Caco-2 (cell line): ENCODE measurements around the gene IZUMO1R. TPM values are rescaled to one million over a fixed set of nuclear protein-coding genes. Genes with fewer than 3 reads are reported as not detected.

Experiments used
- BruUV-seq: library from RNA; stranded (reverse); fragments of 400-500 nt; replicated peaks from 2 replicates; lab custom pipeline; 2021; lab: Mats Ljungman, UMichigan
- CTCF ChIA-PET: fragments of 300-600 bp; sonication (Branson Sonifier 250); formaldehyde crosslinking; loops from one replicate; lab custom pipeline; 2022; ENCODE audit warnings: antibody characterized with exemption; lab: Charles Lee
- POLR2A ChIA-PET: fragments of 300-600 bp; sonication (Branson Sonifier 250); formaldehyde crosslinking; loops from one replicate; lab custom pipeline; 2022; ENCODE audit warnings: antibody characterized with exemption; lab: Charles Lee
- DNase-seq, 2 experiments: peaks; one replicate each; pipeline versions ENCODE4 v3.0.0 to v3.0.0-alpha.2; 2020 to 2022
- H3K27me3 ChIP-seq: replicated peaks from 2 replicates; pipeline ENCODE4 v1.6.0; 2011; ENCODE audit warnings: low read length; ENCODE audit not compliant: control insufficient read depth, insufficient read depth
- H3K36me3 ChIP-seq: 2 replicates; pipeline ENCODE4 v1.5.1; 2011; ENCODE audit warnings: low read length; ENCODE audit not compliant: control insufficient read depth, insufficient read depth
- H3K4me1 ChIP-seq: fragments of 250-450 bp; sonication (Bioruptor Pico); 2 replicates; pipeline ENCODE4 v1.5.1; 2020; ENCODE audit warnings: mild to moderate bottlenecking
- H3K4me3 ChIP-seq: 2 replicates; pipeline ENCODE4 v1.5.1; 2011; ENCODE audit warnings: low read depth, mild to moderate bottlenecking, control low read depth, low read length
- H3K9me3 ChIP-seq: fragments of 250-450 bp; sonication (Bioruptor Pico); 2 replicates; pipeline ENCODE4 v1.5.1; 2020; ENCODE audit warnings: mild to moderate bottlenecking, moderate library complexity
- H3K27ac Mint-ChIP-seq: one replicate; pipeline ENCODE4 v1.8.0; 2022; ENCODE audit warnings: mixed read lengths; ENCODE audit not compliant: unreplicated experiment
- H3K27me3 Mint-ChIP-seq: one replicate; pipeline ENCODE4 v1.8.0; 2022; ENCODE audit warnings: mixed read lengths; ENCODE audit not compliant: insufficient read depth, unreplicated experiment
- H3K36me3 Mint-ChIP-seq: one replicate; pipeline ENCODE4 v1.8.0; 2022; ENCODE audit warnings: mild to moderate bottlenecking, mixed read lengths; ENCODE audit not compliant: insufficient read depth, unreplicated experiment
- H3K4me1 Mint-ChIP-seq: one replicate; pipeline ENCODE4 v1.8.0; 2022; ENCODE audit warnings: low read depth, mixed read lengths; ENCODE audit not compliant: unreplicated experiment
- H3K4me3 Mint-ChIP-seq: one replicate; pipeline ENCODE4 v1.8.0; 2022; ENCODE audit warnings: mild to moderate bottlenecking, moderate library complexity, mixed read lengths; ENCODE audit not compliant: unreplicated experiment
- H3K9me3 Mint-ChIP-seq: one replicate; pipeline ENCODE4 v1.8.0; 2022; ENCODE audit warnings: mixed read lengths; ENCODE audit not compliant: unreplicated experiment
- intact Hi-C: fragments of 100-400 bp; cut with micrococcal nuclease; formaldehyde crosslinking; loops from one replicate; pipeline ENCODE4 v1.10.0; 2022; ENCODE audit not compliant: unreplicated experiment
- total RNA-seq: library from RNA; stranded (reverse); gene quantifications from 2 replicates; pipeline ENCODE4 v1.2.3, GENCODE V29; 2022
- TF ChIP-seq, protein P1 (sequence below), 2 experiments: fragments of 200-600 bp in 1 of 2; IDR thresholded peaks; 1 replicate in 1 of 2; 2 replicates in 1 of 2; pipeline versions ENCODE4 v1.5.1 to v1.8.0; 2011 to 2022; ENCODE audit warnings: antibody characterized with exemption in 1 of 2, control low read depth in 1 of 2, inconsistent platforms in 1 of 2, low read depth in 1 of 2, low read length in 1 of 2, mild to moderate bottlenecking in 1 of 2, moderate library complexity in 1 of 2; ENCODE audit not compliant: insufficient read depth in 1 of 2, severe bottlenecking in 1 of 2, unreplicated experiment in 1 of 2

Gene IZUMO1R
- total RNA-seq, 1 experiment from 2014 or later, result not detected

DNA sequence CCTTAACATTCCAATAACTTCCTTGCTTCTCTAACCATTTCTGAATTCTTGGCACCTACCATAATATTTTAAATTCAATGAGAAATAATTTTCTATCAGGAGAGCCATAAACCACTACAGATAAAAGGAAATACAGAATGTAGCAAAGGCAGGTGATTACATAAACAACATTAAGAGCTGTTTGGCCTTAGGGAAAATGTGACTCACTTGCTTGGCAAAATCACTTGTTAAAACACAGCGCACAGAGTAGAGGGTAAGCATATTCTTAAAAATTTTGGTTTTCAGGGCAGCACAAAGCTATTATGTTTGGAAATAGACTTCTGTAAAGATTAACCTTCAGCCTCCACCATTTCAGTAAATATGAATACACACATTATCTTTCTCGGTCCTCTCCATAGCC lies 26.4 kb downstream of the IZUMO1R start:
- intact Hi-C loops, result no loop called here
- Histone ChIP-seq H3K4me1 (no peaks in the 10 kb centered on the region), H3K4me3 (no peak overlapping the region), H3K36me3 (no peaks in the 10 kb centered on the region), H3K27me3 (no peaks in the 10 kb centered on the region), H3K9me3 (no peaks in the 10 kb centered on the region)
- ChIA-PET POLR2A (no interaction called here), CTCF (no interaction called here)
- BruUV-seq, result no TSS peak
- Mint-ChIP-seq H3K27me3 (no peaks in the 10 kb centered on the region), H3K4me3 (no peak overlapping the region), H3K36me3 (no peaks in the 10 kb centered on the region), H3K9me3 (no peaks in the 10 kb centered on the region), H3K27ac (no peak overlapping the region), H3K4me1 (no peaks in the 10 kb centered on the region)
- TF ChIP-seq, protein P1, sequence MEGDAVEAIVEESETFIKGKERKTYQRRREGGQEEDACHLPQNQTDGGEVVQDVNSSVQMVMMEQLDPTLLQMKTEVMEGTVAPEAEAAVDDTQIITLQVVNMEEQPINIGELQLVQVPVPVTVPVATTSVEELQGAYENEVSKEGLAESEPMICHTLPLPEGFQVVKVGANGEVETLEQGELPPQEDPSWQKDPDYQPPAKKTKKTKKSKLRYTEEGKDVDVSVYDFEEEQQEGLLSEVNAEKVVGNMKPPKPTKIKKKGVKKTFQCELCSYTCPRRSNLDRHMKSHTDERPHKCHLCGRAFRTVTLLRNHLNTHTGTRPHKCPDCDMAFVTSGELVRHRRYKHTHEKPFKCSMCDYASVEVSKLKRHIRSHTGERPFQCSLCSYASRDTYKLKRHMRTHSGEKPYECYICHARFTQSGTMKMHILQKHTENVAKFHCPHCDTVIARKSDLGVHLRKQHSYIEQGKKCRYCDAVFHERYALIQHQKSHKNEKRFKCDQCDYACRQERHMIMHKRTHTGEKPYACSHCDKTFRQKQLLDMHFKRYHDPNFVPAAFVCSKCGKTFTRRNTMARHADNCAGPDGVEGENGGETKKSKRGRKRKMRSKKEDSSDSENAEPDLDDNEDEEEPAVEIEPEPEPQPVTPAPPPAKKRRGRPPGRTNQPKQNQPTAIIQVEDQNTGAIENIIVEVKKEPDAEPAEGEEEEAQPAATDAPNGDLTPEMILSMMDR (IDR thresholded peaks at IDR 0.05; ENCODE audit: insufficient read depth in 1 of 2, low read depth in 1 of 2, low read length in 1 of 2, severe bottlenecking in 1 of 2, unreplicated experiment in 1 of 2), result no peak
- DNase-seq, result no peak

GRCh38 chr11:94332814-94333213 lies 28.4 kb downstream of the IZUMO1R start:
- ChIA-PET POLR2A (no interaction called here), CTCF (no interaction called here)
- no peaks in the 10 kb centered on the region for H3K4me1 Mint-ChIP-seq
- no peaks in the 10 kb centered on the region for H3K9me3 Mint-ChIP-seq
- TF ChIP-seq, protein P1 (IDR thresholded peaks at IDR 0.05; ENCODE audit: insufficient read depth in 1 of 2, low read depth in 1 of 2, low read length in 1 of 2, severe bottlenecking in 1 of 2, unreplicated experiment in 1 of 2), result no peak
- no peaks in the 10 kb centered on the region for H3K36me3 Mint-ChIP-seq
- no peaks in the 10 kb centered on the region for H3K27me3 ChIP-seq
- no TSS peak for BruUV-seq
- intact Hi-C loops, result no loop called here
- H3K27ac Mint-ChIP-seq, result no peak overlapping the region
- no peaks in the 10 kb centered on the region for H3K4me1 ChIP-seq
- no peak for DNase-seq
- H3K27me3 Mint-ChIP-seq, result peaks cover 5% of the 10 kb centered on the region
- H3K4me3 Mint-ChIP-seq, result no peak overlapping the region
- no peaks in the 10 kb centered on the region for H3K9me3 ChIP-seq
- no peaks in the 10 kb centered on the region for H3K36me3 ChIP-seq
- no peak overlapping the region for H3K4me3 ChIP-seq

DNA sequence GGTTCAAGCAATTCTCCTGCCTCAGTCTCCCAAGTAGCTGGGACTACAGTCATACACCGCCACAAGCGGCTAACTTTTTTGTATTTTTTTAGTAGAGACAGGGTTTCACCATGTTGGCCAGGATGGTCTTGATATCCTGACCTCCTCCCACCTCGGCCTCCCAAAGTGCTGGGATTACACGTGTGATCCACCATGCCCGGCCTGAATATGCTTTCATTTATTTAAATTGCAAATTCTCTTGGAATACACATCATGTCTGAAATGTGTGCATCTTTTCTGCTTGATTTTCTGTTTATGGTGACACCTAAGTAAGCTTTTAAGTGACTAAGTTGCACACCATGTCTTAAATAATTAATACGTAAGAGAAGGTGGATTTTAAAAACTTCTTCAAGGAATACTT lies 31.7 kb downstream of the IZUMO1R start:
- H3K27me3 ChIP-seq, result no peaks in the 10 kb centered on the region
- no TSS peak for BruUV-seq
- no peaks in the 10 kb centered on the region for H3K4me1 Mint-ChIP-seq
- DNase-seq, result no peak
- H3K27ac Mint-ChIP-seq, result no peak overlapping the region
- no peaks in the 10 kb centered on the region for H3K4me1 ChIP-seq
- intact Hi-C loops, result no loop called here
- no peaks in the 10 kb centered on the region for H3K36me3 ChIP-seq
- POLR2A ChIA-PET, result no interaction called here
- H3K9me3 Mint-ChIP-seq, result no peaks in the 10 kb centered on the region
- no peak overlapping the region for H3K4me3 ChIP-seq
- no peaks in the 10 kb centered on the region for H3K9me3 ChIP-seq
- no peak overlapping the region for H3K4me3 Mint-ChIP-seq
- H3K27me3 Mint-ChIP-seq, result peaks cover 6% of the 10 kb centered on the region
- no peaks in the 10 kb centered on the region for H3K36me3 Mint-ChIP-seq
- CTCF ChIA-PET, result interaction anchor here (0.7 kb wide), 1 partner anchor 12 kb away, joined by 4 read pairs; no protein-coding TSS in a partner anchor
- TF ChIP-seq, protein P1 (IDR thresholded peaks at IDR 0.05; ENCODE audit: insufficient read depth in 1 of 2, low read depth in 1 of 2, low read length in 1 of 2, severe bottlenecking in 1 of 2, unreplicated experiment in 1 of 2), result no peak
